Stimulated activated naive CD4-positive, alpha-beta T cell treated with Interleukin-2 at 50 U/mL for 16 hours (primary cell): ENCODE measurements around the gene TMEM221.

ENCODE experiments used
- DNase-seq: peaks from one replicate; lab custom pipeline; 2025; lab: John Stamatoyannopoulos, UW

Gene TMEM221

DNA sequence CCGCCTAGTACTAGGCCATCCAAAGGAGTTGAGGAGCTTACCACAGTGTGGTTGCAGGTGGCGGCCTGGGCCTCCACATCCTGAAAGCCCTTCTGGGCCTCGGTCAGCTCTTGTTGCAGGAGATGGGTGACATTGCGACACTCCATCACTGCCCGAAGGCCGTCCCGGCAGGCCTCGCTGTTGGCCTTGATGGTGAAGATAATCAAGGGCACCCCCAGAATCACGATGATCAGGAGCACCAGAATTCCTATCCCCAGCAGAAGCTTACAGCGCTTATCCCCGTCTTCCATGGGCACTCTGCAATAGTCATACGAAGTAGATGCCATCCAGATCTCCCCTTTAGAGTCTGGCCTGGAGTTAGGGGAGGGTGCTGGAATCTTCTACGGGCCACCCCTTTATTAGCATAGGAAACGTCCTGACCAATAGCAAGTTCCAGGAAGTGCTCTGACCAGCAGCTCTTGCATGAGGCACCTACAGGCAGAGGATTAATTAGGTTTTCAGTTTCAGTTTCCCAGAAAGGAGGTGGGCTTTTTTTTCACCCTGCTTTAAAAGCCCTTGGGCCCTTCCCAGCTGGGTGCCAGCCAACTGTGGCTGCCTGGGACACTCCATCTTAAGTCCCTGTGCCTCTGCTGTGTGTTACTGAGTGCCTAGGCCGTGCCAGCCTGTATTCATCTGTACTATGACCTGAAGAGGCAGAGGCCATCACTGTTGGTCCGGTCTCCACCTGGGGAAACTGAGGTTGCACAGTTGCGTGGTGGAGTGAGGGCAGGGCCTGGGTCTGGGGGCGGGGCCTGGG lies 43.0 kb downstream of the TMEM221 start, which contains the start of gene BST2:
Gene BST2 (minus strand): TSS at position 381 of the 796 bp plus-strand sequence. CDS start 55 bp downstream, at position 326.
- DNase-seq, result peak; percentile 54

- DNase-seq, result no peak
These were observed 43.7 kb downstream of the TMEM221 start for GRCh38 chr19:17404621-17405249.

DNA sequence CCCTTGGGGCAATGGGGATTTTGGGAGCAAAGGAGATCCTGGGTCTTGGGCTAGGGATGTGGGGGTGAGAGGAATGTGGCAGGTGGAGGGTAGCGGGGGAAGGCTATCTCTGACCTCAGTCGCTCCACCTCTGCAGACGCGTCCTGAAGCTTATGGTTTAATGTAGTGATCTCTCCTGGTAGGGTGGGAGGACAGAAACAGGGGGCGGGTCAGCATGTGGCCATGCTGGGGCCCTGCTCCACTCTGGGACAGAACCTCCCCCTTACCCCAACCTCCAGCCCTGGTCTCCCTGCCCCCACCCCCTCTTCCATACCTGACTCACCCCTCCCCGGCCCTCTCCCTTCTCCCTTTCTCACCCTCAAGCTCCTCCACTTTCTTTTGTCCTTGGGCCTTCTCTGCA lies 44.5 kb downstream of the TMEM221 start:
- no peak for DNase-seq

- DNase-seq, result peak; percentile 34
These were observed 45.2 kb downstream of the TMEM221 start for GRCh38 chr19:17402982-17403855.

- no peak for DNase-seq
These were observed 46.8 kb downstream of the TMEM221 start for GRCh38 chr19:17401628-17402027.

GRCh38 chr19:17398902-17399527 lies 49.5 kb downstream of the TMEM221 start:
- DNase-seq, result no peak

DNA sequence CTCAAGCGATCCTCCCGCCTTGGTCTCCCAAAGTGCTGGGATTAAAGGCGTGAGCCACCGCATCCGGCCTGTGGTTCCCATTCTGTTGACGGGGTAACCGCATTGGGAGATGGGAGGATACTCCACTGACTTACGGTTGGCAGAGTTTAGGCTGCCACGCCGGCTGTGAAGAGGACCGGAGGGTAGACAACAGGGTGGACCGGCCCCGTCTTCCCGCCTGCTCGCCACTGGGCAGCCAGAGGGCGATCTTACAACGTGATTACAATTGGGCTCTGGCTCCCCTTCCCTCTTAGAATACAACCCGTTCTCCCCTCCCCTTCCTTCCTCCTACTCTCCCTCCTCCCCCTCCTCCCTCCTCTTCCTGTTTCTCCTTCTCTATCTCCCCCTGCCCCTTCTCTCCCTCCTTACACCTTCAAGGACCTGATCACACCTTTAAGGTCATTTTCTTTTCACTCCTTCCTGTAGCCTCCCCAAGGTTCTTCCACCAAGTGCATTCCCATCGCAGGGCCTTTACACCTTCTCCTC lies 53.5 kb downstream of the TMEM221 start:
- DNase-seq, result peak; percentile 60

GRCh38 chr19:17393914-17394313 lies 54.6 kb downstream of the TMEM221 start, which contains the start of gene CCDC194:
TSS of gene CCDC194 (minus strand) at chr19:17394196. CDS start at chr19:17394158, 38 bp downstream.
- no peak for DNase-seq

GRCh38 chr19:17393002-17393401 lies 55.5 kb downstream of the TMEM221 start:
- no peak for DNase-seq

DNA sequence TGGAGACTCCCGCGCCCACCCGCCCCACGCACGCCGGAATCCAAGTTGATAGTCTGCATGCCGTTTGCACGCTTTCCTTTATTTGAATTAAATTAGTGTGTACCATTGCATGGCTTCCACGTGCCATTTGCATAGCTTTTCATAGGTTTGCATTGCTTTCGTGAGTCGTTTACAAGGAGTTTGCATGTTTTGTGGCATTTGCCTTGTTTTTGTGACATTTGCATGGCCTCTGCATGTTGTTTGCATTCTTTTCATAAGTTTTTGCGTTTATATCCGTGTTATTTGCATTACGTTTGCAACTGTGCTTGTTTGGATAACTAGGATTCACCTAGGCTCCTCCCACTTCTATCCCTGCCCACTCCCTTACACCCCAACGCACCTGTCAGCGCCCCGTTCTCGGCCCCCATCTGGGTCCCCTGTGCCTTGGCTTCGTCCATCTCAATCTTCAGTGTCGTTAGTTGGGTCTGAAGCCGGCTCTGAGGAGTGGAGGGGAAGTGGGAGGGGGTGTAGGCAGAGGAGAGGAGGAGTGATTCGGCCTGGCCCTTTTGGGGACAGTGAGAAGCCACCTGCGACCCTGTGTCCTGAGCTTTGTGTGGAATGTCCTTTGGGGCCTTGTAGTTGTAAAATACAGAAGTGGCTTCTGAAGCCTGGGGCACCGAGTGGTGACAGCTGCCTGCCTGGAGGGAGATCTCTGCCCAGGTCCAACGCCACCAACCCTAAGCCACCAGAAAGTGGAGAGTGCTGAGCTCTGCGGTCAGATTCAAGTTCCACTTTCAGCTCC lies 56.9 kb downstream of the TMEM221 start:
- DNase-seq, result no peak

DNA sequence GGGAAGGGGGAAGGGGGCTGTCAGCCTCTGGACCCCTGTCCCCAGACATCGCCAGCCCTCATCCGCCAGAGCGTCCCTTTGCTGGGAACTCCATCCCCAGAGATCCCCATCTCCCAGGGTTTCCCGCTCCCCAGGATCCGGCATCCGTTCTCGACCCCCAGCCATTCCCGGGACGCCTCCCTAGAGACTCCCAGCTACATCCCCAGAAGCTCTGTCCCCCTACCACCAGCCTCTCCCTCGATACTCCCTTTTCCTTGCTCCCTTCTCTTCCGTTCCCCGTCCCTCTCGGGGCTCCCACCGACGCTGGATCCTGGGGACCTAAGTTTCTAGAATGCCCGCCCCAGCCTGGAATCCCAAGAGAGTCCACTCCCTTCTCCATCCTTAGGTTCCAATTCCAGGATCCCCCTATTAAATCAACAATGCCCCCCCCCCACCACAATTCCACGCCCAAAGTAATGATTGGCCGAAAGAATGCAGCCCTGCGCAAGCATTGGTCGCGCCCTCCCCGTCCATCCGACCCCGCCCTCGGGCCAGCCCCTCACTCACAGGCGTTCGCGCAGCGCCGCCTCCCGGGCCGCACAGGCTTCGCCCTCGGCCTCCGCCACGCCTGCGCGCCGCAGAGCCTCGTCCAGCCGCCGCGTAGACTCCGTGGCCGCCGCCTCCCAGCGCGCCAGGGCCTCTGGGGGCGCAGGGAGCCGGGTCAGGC lies 57.6 kb downstream of the TMEM221 start:
- peak; percentile 92 for DNase-seq

GRCh38 chr19:17389957-17390664 lies 58.4 kb downstream of the TMEM221 start:
- no peak for DNase-seq

GRCh38 chr19:17389288-17389687 lies 59.2 kb downstream of the TMEM221 start:
- DNase-seq, result no peak

DNA sequence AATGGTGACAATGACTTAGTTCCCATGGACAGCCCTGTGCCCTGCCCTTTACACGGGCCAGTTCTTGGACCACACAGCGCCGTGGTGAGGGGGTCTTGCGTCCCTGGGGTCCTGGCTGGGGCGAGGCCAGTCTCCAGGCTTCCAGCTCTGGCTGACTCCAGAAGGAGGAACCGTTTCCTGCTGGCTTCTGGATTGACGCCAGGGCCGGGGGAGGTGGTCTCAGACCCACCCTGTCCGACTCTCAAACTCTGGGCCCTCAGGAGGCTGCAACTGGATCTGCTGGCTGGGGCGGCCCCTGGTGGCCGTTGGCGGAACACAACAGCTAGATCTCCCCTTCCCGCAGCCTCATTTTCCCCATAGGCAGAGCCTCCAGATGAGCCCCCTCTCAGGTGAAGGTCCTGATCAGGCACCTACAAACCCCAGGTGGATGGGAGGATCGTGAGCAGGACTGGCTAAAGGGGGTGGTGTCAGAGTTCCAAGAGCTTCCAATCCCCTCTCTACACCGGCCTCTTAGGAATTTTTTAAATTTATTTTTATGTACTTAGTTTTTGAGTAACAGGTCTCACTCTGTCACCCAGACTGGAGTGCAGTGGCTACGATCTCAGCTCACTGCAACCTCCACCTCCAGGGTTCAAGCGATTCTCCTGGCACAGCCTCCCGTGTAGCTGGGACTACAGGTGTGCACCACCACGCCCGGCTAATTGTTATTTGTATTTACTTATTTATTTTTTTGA lies 62.4 kb downstream of the TMEM221 start:
- peak; percentile 47 for DNase-seq
